NCI-H1436 (cell line): ENCODE measurements around the gene RBM8A.
A peak's percentile ranks its signal among the peaks of the same experiment; 100 is the strongest.

Experiments
- DNase-seq: peaks from one replicate; lab custom pipeline; 2025; lab: John Stamatoyannopoulos, UW

RBM8A gene

DNA sequence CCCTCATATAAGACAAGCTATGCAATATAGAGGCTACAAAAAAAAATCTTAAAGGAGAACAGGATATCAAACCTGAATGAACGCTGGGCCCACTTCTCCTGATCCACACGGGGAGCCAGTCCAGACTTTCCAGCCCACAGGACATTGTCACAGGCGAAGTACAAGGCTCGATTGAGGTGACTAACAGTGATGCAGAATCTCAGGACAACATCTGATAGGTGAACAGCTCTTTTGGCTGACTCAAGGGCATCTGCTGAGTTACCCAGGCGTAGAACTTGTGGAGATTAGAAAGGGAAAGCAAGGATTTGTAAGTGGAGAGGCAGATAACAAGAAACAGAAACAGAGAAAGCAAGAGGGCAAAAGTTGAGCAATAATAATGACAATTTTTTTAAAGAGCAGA is 10.5 kb downstream of the RBM8A start:
- DNase-seq, result no peak

GRCh38 chr1:145912128-145912641 is 15.1 kb downstream of the RBM8A start:
- no peak for DNase-seq

- no peak for DNase-seq
Measured at GRCh38 chr1:145908653-145909052, 18.6 kb downstream of the RBM8A start.

DNA sequence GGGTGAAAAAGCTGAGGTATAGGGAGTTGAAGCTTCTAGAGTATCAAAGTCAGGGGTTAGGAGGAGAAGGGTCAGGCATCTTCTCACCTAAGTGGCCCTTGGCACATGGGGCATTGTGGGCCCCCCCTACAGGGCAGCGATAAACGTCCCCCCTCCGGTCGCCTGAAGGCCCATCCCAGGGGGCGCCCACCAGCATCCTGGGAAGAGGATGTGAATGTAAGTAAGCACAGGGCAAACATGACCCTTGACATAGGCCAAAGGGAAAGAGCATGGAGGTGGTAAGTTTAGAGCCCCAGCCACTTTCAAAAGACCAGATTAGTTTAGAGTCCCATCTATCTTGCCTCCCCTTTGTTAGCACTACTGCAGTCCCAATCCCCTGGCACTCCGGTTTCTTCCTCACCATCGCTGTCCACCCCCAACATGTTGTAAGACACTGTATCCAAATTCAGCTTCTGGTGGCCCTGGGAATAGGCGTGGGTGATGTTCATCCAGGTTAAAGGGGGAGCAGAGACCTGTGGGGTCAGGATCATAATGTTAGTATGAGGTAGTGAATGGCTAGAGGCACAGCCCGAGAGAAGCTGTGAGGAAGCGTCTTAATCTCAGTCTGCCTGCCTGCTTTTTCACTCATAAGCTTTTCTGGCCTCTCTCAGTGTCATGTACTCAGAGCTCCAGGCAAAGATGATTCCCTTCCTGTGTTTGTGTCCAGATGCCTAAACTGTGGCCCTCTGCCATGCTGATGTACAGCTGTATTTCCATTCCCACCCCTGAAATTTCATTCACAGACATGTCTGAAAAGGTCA is 20.1 kb downstream of the RBM8A start:
- DNase-seq, result no peak

DNA sequence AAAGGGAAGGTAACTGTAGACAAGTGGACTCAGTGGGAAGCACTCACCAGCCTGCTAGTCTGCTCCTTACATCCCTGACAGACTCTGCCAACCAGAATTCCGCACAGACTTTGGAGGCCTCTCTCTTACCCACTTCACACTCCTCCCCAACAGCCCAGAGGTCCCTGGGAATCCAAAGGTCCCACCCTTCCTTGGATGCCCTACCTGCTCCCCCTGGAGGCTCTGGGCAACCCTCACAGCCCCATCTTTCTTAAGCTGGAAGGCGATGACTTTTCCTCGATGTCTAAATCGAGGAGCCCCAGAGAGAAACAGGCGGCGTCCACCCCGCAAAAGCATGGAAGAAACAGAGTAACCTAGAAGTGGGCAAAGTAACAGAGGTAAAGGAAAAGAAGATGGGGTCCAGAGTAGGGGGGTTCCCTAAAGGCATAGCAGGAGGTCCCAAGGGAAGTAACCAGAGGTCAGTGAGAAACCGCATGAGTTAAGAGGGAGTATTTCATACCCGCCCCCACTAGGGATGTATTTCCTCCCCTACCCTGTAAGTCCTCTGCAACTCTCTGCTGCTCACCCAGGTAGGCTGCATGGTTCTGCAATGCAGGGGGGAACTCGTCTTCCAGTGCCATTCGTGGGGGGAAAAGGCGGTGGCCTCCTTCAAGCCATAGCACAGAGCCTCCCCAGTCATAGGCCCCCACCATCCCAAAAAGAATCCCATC is 25.8 kb downstream of the RBM8A start:
- DNase-seq, result no peak

DNA sequence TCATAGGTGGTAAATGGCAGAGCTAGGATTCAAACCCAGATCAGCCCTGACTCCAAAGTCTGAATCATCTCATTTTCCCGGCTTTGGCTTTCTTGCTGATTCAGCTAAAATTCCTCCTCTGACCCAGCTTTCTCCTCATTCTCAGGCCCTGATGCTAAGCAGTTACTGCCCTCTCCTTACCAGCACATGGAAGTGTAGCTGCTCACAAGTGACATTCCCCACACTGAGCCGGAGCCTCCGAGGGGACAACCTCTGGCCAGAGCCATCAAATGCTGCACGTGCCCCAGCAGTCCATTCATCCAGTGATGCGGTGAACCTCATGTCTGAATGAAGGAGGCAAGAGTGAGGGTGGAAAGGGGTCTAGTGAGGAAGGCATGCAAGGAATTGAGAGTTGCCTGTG is 28.5 kb downstream of the RBM8A start:
- DNase-seq, result no peak

DNA sequence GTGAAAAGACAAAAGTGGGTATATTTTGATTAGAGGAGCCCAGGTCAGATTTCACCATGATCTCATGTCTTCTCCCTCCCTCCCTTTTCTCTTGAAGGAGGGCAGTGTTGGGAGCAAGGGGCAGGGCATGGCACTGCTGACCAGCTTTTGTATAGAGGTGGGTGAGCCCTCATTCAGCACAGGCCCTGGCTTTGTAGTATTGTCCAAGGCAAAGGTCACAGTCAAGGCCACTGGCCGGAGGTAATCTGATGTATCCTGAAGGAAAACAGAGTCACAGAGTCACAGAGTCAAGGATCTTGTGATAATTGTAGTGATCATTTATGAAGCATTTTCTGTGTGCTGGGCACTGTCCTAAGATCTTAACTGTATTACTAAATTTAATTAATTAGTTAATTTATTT is 29.3 kb downstream of the RBM8A start:
- DNase-seq, result no peak

DNA sequence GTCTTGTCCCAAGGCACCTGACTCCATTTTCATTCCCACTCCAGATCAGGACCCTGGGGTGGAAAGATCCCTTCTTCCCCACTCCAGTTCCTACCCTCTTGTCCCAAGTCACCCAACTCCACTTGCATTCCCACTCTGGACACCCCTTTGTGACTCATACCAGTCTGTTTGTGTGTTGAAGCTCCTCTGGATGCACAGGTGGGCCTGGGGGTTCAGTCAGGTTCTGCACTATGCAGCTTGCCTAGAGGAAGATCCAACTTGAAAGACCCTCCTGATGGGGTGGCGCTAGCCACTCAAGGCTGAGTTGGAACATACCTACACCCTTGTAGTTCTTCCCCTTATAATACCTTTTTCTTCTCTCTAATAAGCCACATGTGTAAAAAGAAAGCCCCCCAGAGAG is 31.8 kb downstream of the RBM8A start:
- DNase-seq, result no peak

DNA sequence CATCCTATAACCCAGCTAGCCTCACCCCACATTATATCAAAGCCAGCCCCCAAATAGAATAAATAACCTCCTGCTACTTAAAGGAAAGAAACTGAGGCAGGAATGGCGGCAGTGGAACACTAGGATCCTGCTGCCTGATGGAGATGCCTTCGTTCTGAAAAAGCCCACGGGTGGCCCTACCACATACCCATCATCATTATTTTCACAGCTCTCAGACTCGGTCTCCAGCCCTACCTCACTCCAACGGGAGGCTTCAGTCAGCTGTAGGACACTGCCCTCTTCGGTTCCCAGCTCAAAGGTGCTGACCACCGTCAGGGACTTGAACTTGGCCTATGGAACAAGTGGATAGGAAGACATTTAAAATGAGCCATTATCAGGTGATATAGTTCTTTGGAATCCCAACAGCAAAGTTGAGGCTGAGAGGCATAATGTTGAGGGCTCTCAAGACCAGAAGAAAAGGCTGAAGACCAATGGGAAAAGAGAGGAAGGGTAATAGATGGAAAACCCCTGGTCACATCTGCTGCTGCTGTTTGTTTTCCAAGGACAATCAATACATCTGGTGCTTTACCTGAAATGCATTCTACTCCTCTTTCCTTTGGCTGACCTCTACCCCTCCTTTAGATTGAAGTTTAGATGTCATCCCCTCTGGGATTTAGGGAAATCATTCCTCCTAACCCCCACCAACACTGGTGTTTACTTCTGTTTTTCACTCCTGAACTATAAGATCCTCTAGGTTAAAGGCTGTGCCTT is 33.8 kb downstream of the RBM8A start:
- DNase-seq, result no peak

DNA sequence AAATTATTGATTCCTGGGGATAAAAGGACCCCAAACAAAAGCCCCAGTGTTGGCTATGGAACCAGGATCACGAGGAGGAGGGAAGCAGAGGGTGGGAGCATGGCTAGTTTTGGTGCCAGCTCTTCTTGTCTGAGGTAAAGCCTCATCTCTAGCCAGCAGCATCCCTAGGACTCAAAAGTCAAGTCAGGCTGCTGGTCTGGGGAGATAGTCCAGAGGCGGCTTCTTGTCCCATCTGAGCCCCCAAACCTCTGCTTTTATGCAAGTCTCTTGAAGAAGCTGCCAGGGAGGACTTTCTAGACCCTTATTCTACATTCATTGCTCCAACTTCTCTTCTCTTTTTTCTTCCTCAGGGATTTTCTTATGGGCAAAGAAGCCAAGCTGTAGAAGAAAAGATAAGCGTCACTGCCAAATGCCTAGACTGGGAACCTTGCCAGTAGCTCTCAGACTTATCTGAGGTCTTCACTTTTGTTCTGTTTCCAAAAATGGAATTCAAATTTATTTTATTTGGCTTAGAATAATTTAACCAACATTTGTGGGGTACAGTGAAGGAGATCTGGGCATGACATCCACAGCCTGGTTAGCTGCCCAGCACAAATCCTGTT is 34.7 kb downstream of the RBM8A start:
- no peak for DNase-seq

DNA sequence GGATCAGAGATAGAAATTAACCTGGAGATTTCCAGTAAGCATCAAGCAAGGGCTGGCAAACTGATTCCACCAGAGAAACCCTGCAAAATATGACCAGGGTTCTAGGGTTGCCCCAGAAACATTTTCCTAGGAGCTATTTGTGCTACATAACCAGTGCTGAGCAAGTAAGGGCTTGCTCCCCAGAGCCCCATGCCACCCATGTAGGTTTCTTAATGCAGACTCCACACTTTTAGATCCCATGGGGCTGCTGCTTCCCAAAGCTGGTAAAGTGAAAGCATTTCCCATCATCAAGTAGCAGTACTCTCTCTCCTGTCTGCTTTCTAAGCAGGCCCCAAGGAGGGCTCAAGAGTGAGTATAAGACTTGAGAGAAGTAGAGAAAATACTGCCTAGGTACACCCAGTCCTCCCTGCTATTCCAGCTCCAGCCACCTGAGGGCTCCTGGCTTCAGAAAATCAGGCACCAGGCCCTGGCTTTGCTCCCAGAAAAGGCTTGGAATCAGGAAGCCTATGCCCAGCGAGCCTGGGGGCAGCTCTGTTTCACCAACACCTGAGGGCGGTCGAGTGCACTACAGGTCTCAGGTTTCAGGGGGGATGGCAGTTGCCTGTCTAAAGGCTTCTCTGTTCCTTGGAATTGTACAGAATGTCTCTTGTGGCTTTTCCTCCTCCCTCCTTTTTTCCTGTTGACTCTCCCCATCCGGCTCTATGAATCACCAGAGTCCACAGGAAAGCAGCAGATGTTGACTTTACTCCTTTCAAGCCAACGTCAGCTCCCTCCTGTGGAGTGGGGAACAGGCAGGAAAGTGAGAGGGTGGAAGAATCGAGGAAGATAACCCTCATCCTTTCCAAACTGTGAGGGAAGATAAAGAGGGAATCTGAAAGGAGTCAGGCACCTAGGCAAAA is 35.4 kb downstream of the RBM8A start:
- peak; percentile 83 for DNase-seq

GRCh38 chr1:145891143-145891542 is 36.1 kb downstream of the RBM8A start:
- no peak for DNase-seq

- DNase-seq, result peak; percentile 7
Measured at GRCh38 chr1:145889722-145890121, 37.6 kb downstream of the RBM8A start.

DNA sequence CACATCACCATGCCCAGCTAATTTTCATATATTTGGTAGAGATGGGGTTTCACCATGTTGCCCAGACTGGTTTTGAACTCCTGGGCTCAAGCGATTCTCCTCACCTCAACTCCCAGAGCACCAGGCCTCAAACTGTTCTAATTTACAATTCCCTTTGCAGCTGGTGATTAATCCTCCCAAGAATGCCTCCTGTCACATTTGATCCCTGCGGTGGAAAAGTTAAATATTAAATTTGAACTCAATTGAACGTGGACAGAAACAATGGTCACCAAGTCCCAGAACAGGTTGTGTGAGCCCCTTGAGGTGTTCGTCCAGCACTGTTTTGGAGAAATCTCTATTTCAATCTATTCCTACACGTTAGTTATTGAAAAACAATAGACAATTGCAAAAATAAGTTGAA is 39.7 kb downstream of the RBM8A start:
- DNase-seq, result no peak

DNA sequence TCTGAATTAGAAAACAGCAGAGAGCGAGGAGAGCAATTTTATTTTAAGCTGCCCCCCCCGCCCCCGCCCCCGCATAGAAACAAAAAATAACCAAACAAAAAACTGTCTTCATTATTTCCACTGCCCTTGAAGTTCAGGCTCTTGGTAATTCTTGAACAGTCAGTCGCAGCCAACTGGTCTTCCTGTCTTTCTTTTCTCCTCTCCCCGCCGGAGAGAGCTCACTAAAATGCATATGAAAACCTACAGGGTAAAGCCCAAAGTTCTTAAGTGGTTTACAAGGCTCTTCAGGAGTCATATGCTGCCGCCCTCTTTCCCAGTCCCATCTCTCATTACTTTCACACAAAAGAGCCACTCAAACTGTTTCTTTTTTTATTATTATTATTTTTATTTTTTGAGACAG is 40.5 kb downstream of the RBM8A start:
- no peak for DNase-seq

DNA sequence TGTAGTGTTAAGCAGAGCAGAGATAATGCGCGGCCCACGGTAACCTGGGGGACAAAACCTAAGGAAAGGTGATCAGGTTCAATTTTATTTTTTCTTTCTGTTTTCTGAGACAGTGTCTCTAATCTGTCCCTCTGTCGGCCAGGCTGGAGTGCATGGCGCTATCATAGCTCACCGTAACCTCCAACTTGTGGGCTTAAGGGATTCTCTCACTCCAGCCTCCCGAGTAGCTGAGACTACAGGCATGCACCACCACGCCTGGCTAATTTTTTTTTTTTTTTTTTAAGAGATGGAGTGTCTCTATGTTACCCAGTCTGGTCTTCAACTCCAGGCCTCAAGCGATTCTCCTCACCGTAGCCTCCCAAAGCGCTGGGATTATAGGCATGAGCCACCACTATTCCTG is 40.9 kb downstream of the RBM8A start:
- DNase-seq, result no peak

DNA sequence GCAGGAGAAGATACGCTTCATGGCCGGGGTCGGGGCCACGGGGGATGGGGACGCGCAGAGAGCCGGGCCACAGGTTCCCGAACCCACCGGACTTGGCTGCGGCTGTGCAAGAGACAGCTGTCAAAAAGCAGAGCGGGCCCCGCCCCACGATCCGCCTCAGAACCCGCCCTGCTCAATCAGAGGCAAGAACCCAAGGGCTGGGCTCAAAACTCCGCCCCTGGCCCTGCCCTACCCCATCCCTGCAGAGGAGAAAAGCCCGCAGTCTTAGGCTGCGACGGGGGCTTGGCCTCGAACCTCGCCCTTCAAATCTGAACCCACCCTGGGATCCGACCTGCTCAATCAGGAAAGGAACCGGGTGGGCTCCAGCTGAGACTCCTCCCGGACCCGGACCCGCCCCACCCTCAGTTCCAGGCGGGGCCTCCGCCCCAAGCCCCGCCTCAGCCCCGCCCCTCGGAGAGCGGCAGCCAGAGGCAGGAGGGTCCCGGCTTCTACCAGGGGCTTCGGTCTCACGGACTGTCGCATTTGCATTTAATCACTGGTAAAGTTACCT is 41.5 kb downstream of the RBM8A start, which contains the start of gene ANKRD35:
Gene ANKRD35 (minus strand): TSS at position 129 of the 550 bp plus-strand sequence. CDS start 108 bp downstream, at position 21.
- DNase-seq, result peak; percentile 68

DNA sequence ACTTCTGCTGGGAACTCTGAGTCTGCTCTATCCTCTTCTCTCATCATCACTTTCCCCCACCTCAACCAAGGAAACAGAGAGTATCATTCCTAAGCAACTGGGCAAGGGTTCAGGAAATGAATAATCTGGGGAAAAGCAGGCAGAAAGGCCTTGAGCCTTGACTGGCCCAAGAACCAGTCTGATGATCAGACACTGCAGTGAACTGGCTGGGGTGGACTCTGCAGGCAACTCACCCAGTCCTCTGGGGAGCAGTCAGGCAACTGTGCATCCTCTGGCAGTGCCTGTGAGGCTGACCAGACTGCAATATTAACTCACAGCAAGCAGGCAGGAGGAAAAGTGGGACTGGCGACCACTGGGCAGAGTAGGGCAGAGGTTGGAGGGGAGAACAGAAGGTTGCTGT is 42.6 kb downstream of the RBM8A start:
- DNase-seq, result no peak

DNA sequence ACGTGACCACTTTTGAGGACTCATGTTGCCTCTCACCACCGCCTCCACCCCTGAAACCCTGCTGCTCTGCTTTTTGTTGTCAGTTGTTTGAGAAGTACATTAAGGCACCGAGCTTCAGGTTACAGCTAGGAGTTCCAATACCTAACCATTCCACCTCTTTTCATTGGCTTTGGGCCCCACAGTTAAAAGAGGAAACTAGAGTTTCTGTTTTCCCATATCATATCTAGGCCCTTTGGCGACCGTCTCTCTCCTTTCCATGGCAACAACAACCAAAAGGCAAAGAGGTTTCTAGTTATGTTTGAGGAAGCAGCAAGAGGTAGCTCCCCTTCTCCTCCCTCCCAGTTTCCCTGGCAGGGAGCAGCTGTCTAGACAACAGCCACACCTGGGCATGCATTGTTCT is 47.5 kb downstream of the RBM8A start:
- DNase-seq, result peak; percentile 28

- DNase-seq, result no peak
Measured at GRCh38 chr1:145878724-145879123, 48.6 kb downstream of the RBM8A start.
